H1 (cell line): ENCODE data around the gene R3HCC1L. TPM values are rescaled to one million over a fixed set of nuclear protein-coding genes. Genes with fewer than 3 reads are reported as not detected.

ENCODE experiments used
- SP2 ChIP-seq: IDR thresholded peaks from 2 replicates; pipeline ENCODE4 v1.6.1; 2012; ENCODE audit warnings: mild to moderate bottlenecking, low read length, inconsistent platforms
- polyA plus RNA-seq, 7 experiments: library from polyadenylated mRNA; depleted of rRNA in 3 of 7; stranded (reverse) in 5 of 7; unstranded in 2 of 7; fragments of >200 nt in 5 of 7; fragments of 200-250 nt in 2 of 7; gene quantifications; 1 replicate in 5 of 7; 2 replicates in 1 of 7; 4 replicates in 1 of 7; pipeline versions ENCODE4 v1.2.1 to v1.2.3, GENCODE V29; 2011 to 2013; ENCODE audit warnings: missing spikeins in 2 of 7, mixed read lengths in 2 of 7
- total RNA-seq: library from RNA; stranded (reverse); fragmentation: NEBNext Ultra II Directional; extraction: Animal tissue kit (Norgen Biotek cat#: 25700); gene quantifications from 2 replicates; pipeline ENCODE4 v1.2.1, GENCODE V29; 2021

Gene R3HCC1L
- total and polyA plus RNA-seq, 2 of the 8 experiments (the other 6 are each of a cell fraction or from before 2014, with no cell fraction given) = 6.9 to 13.9 TPM

DNA sequence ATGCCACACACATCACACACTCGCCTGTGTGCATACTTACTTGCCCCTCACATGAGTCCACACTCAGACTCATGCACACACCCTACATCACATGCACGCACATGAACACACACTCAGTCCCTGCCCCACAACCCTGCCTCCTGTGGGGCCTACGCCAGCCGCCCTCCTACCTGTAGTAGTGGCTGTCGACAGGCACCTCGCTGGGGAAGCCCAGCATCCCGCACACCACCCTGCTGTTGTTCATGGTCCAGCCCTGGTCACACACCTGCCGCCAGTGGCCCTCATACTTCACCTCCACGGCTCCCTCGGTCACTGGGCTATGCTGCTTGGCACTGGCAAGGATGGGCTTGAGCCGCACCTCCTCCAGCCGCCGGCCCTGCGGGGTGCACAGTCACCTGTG is 126.3 kb downstream of the R3HCC1L start (continued):
- TF ChIP-seq SP2 = no peak
